ENCODE data around the gene KRT15. TPM values are rescaled to one million over a fixed set of nuclear protein-coding genes. Genes with fewer than 3 reads are reported as not detected.

Gene KRT15
- total and polyA plus RNA-seq, 9 of the 15 experiments (the other 6 are each of a cell fraction or from before 2014, with no cell fraction given), result 0.28 to 4.4 (median 0.56) TPM

DNA sequence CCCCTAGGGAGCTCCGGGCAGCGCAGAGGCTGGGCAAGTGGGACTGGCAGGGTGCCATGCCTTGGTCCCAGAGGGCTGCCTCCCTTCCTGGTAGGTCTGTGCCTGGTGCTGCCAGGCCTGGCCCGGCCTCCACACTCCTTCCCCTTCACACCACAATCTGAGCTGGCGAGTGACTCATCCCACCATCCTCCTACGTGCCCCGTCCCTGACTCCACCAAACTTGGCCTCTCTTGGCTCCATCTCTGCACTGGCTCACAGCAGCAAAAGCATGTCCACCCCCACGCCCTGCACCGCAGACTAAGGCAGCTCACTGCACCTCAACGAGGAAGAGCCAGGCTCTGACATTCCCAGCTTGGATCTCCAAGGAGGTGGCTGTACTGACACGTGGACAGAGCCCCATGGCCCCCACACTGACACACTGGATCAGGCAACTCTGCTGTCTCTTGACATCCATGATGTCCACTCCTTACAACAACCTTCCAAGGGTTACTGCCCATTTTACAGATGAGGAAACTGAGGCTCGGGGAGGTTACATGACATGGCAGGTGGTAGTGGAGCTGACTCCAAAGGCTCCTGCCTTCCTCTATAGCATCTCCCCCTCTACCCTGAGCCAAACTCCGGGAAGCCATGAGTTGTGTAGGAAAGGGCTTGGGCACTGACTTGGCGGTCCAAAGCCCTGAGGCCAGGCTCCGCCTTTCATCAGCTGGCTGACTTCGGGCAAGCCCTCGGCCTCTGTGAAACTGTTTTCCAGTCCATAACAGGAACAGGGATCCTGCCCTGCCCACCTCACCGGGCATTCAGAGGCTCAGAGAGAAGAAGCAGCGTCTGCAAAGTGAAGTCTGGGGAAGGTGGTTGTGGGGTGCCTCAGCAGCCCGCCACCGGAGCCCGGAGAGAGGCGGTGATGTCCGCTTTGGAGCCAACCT is 29.5 kb upstream of the KRT15 start (continued):
- no peak for TF ChIP-seq ESRRB (CRISPR knock-in tag; IDR thresholded peaks at IDR 0.05; ENCODE audit: borderline replicate concordance)
- TF ChIP-seq MED1 (CRISPR knock-in tag; IDR thresholded peaks at IDR 0.05; ENCODE audit: borderline replicate concordance), result no peak
- no peak for TF ChIP-seq BRCA1 (IDR thresholded peaks at IDR 0.05)
- TF ChIP-seq BRCA1 (CRISPR knock-in tag; IDR thresholded peaks at IDR 0.05), result no peak
- no peak for TF ChIP-seq TAL1 (IDR thresholded peaks at IDR 0.05)
- no peak for TF ChIP-seq SAP30 (IDR thresholded peaks at IDR 0.05; ENCODE audit: borderline replicate concordance, insufficient read depth, low read depth, low read length, poor library complexity, severe bottlenecking)
- TF ChIP-seq CBX2 (IDR thresholded peaks at IDR 0.05; ENCODE audit: insufficient read depth, low read length, poor library complexity, severe bottlenecking), result no peak
- TF ChIP-seq TAF7 (tag; IDR thresholded peaks at IDR 0.05), result no peak
- TF ChIP-seq, protein P1, sequence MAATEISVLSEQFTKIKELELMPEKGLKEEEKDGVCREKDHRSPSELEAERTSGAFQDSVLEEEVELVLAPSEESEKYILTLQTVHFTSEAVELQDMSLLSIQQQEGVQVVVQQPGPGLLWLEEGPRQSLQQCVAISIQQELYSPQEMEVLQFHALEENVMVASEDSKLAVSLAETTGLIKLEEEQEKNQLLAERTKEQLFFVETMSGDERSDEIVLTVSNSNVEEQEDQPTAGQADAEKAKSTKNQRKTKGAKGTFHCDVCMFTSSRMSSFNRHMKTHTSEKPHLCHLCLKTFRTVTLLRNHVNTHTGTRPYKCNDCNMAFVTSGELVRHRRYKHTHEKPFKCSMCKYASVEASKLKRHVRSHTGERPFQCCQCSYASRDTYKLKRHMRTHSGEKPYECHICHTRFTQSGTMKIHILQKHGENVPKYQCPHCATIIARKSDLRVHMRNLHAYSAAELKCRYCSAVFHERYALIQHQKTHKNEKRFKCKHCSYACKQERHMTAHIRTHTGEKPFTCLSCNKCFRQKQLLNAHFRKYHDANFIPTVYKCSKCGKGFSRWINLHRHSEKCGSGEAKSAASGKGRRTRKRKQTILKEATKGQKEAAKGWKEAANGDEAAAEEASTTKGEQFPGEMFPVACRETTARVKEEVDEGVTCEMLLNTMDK (IDR thresholded peaks at IDR 0.05; ENCODE audit: borderline replicate concordance, insufficient read depth, low read depth, low read length, poor library complexity, severe bottlenecking), result no peak
- TF ChIP-seq HDAC2 (IDR thresholded peaks at IDR 0.05), result peak; percentile 90
- TF ChIP-seq, protein P2, sequence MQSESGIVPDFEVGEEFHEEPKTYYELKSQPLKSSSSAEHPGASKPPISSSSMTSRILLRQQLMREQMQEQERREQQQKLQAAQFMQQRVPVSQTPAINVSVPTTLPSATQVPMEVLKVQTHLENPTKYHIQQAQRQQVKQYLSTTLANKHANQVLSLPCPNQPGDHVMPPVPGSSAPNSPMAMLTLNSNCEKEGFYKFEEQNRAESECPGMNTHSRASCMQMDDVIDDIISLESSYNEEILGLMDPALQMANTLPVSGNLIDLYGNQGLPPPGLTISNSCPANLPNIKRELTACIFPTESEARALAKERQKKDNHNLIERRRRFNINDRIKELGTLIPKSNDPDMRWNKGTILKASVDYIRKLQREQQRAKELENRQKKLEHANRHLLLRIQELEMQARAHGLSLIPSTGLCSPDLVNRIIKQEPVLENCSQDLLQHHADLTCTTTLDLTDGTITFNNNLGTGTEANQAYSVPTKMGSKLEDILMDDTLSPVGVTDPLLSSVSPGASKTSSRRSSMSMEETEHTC (IDR thresholded peaks at IDR 0.05), result no peak
- TF ChIP-seq, protein P3, sequence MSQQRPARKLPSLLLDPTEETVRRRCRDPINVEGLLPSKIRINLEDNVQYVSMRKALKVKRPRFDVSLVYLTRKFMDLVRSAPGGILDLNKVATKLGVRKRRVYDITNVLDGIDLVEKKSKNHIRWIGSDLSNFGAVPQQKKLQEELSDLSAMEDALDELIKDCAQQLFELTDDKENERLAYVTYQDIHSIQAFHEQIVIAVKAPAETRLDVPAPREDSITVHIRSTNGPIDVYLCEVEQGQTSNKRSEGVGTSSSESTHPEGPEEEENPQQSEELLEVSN (IDR thresholded peaks at IDR 0.05; ENCODE audit: borderline replicate concordance in 1 of 2, extremely low read depth in 1 of 2, insufficient read depth in 1 of 2, insufficient read length in 1 of 2, low read depth in 1 of 2, low read length in 1 of 2, poor library complexity in 1 of 2, severe bottlenecking in 1 of 2), result no peak
- no peak for TF ChIP-seq TEAD2 (tag; IDR thresholded peaks at IDR 0.05)
- TF ChIP-seq, protein P4, sequence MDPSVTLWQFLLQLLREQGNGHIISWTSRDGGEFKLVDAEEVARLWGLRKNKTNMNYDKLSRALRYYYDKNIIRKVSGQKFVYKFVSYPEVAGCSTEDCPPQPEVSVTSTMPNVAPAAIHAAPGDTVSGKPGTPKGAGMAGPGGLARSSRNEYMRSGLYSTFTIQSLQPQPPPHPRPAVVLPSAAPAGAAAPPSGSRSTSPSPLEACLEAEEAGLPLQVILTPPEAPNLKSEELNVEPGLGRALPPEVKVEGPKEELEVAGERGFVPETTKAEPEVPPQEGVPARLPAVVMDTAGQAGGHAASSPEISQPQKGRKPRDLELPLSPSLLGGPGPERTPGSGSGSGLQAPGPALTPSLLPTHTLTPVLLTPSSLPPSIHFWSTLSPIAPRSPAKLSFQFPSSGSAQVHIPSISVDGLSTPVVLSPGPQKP (CRISPR knock-in tag; IDR thresholded peaks at IDR 0.05), result no peak
- no peak for TF ChIP-seq POLR2AphosphoS2 (IDR thresholded peaks at IDR 0.05; ENCODE audit: low read length)
- TF ChIP-seq XRCC5 (IDR thresholded peaks at IDR 0.05; ENCODE audit: low read depth, low read length), result no peak
- TF ChIP-seq, protein P5, sequence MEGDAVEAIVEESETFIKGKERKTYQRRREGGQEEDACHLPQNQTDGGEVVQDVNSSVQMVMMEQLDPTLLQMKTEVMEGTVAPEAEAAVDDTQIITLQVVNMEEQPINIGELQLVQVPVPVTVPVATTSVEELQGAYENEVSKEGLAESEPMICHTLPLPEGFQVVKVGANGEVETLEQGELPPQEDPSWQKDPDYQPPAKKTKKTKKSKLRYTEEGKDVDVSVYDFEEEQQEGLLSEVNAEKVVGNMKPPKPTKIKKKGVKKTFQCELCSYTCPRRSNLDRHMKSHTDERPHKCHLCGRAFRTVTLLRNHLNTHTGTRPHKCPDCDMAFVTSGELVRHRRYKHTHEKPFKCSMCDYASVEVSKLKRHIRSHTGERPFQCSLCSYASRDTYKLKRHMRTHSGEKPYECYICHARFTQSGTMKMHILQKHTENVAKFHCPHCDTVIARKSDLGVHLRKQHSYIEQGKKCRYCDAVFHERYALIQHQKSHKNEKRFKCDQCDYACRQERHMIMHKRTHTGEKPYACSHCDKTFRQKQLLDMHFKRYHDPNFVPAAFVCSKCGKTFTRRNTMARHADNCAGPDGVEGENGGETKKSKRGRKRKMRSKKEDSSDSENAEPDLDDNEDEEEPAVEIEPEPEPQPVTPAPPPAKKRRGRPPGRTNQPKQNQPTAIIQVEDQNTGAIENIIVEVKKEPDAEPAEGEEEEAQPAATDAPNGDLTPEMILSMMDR (IDR thresholded peaks at IDR 0.05 in 2 of 3, conservative IDR thresholded peaks at IDR 0.05 in 1 of 3; ENCODE audit: insufficient read depth in 2 of 3, low read depth in 1 of 3, low read length in 3 of 3), result no peak
- peak in 1 of 2 experiments; percentile 72; a peak in 1 of 4 replicates for TF ChIP-seq RCOR1 (IDR thresholded peaks at IDR 0.05; ENCODE audit: borderline replicate concordance in 1 of 2, low read depth in 2 of 2, low read length in 2 of 2)
